HCT116 (cell line): ENCODE results near the gene AGPS.

ENCODE experiments used
- CTCF ChIP-seq, 3 experiments: fragments of 200-600 bp in 1 of 3; sonication (generic) in 1 of 3; IDR thresholded peaks in 2 of 3; conservative IDR thresholded peaks in 1 of 3; 2 replicates each; pipeline ENCODE4 v1.5.1; 2012 to 2017; ENCODE audit warnings: low read depth in 2 of 3, low read length in 2 of 3, antibody characterized with exemption in 1 of 3, borderline replicate concordance in 1 of 3, control low read depth in 1 of 3, mild to moderate bottlenecking in 1 of 3, mixed read lengths in 1 of 3, mixed run types in 1 of 3, moderate library complexity in 1 of 3; ENCODE audit not compliant: insufficient read depth in 1 of 3
- EZH2 ChIP-seq: fragments of 200-600 bp; sonication (generic); IDR thresholded peaks from 2 replicates; pipeline ENCODE4 v1.6.1; 2017; ENCODE audit warnings: antibody characterized with exemption, mixed run types
- JUND ChIP-seq: IDR thresholded peaks from 2 replicates; pipeline ENCODE4 v1.6.1; 2012
- POLR2A ChIP-seq: IDR thresholded peaks from 2 replicates; pipeline ENCODE4 v1.7.0; 2011; ENCODE audit warnings: borderline replicate concordance; ENCODE audit not compliant: insufficient read depth, insufficient read length; ENCODE audit errors: extremely low read depth
- REST ChIP-seq: IDR thresholded peaks from 2 replicates; pipeline ENCODE4 v1.6.1; 2012; ENCODE audit warnings: low read depth
- SRF ChIP-seq: IDR thresholded peaks from 2 replicates; pipeline ENCODE4 v1.6.1; 2012; ENCODE audit warnings: low read depth
- ZBTB33 ChIP-seq: IDR thresholded peaks from 2 replicates; pipeline ENCODE4 v1.6.1; 2011; ENCODE audit warnings: mild to moderate bottlenecking, low read length, moderate library complexity; ENCODE audit not compliant: insufficient replicate concordance; ENCODE audit errors: extremely low read depth
- ZNF274 ChIP-seq: fragments of 200-500 bp; sonication (Bioruptor generic); IDR thresholded peaks from 2 replicates; pipeline ENCODE4 v1.6.1; 2014; ENCODE audit warnings: mild to moderate bottlenecking, low read depth, low read length, inconsistent platforms

- no peak for TF ChIP-seq REST
- TF ChIP-seq EZH2: no peak
- TF ChIP-seq CTCF (IDR thresholded peaks at IDR 0.05 in 2 of 3, conservative IDR thresholded peaks at IDR 0.05 in 1 of 3; ENCODE audit: borderline replicate concordance in 1 of 3, insufficient read depth in 1 of 3, low read depth in 2 of 3, low read length in 2 of 3): no peak
- TF ChIP-seq POLR2A: no peak
- no peak for TF ChIP-seq ZNF274
- TF ChIP-seq ZBTB33: no peak
- TF ChIP-seq SRF: no peak
- TF ChIP-seq JUND: no peak
Measured at GRCh38 chr2:177455187-177455586, 62.6 kb downstream of the AGPS start.
